ENCODE data around the gene CD83.

- TF ChIP-seq, protein P1, sequence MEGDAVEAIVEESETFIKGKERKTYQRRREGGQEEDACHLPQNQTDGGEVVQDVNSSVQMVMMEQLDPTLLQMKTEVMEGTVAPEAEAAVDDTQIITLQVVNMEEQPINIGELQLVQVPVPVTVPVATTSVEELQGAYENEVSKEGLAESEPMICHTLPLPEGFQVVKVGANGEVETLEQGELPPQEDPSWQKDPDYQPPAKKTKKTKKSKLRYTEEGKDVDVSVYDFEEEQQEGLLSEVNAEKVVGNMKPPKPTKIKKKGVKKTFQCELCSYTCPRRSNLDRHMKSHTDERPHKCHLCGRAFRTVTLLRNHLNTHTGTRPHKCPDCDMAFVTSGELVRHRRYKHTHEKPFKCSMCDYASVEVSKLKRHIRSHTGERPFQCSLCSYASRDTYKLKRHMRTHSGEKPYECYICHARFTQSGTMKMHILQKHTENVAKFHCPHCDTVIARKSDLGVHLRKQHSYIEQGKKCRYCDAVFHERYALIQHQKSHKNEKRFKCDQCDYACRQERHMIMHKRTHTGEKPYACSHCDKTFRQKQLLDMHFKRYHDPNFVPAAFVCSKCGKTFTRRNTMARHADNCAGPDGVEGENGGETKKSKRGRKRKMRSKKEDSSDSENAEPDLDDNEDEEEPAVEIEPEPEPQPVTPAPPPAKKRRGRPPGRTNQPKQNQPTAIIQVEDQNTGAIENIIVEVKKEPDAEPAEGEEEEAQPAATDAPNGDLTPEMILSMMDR (IDR thresholded peaks at IDR 0.05) = peak in 1 of 7 experiments; percentile 4
- TF ChIP-seq POLR2A (IDR thresholded peaks at IDR 0.05) (no peak), EP300 (IDR thresholded peaks at IDR 0.05) (no peak)
Measured at GRCh38 chr6:14118091-14118439, 493 bp downstream of the CD83 start.

Measured in stomach (tissue), 4 donors.